ENCODE data around the gene TUG1. TPM values are rescaled to one million over a fixed set of nuclear protein-coding genes. Genes with fewer than 3 reads are reported as not detected.
A peak's percentile ranks its signal among the peaks of the same experiment; 100 is the strongest.

TUG1 gene
- polyA plus RNA-seq (2012; rRNA removed): 46.8 and 63.2 TPM in 2 replicates
- 48.4 and 52.5 TPM in 2 replicates for polyA plus RNA-seq (2012; cell fraction: cytosol; rRNA removed)
- polyA plus RNA-seq (2012; cell fraction: nucleus; rRNA removed): 125 and 190 TPM in 2 replicates

GRCh38 chr22:30968924-30969531 lies at the start of gene TUG1:
TSS of gene TUG1 (plus strand) at chr22:30969265.
- Histone ChIP-seq H3K79me2 (ENCODE audit: insufficient read depth) (peaks cover 82% of the 10 kb centered on the region), H3K4me3 (ENCODE audit: low read depth in 2 of 2, low read length in 1 of 2) (peak within 1 kb of the TSS; percentile 74 to 84), H3K27ac (ENCODE audit: low read depth in 2 of 2, low read length in 1 of 2) (peak within 1 kb of the TSS; percentile 82 to 94), H2AFZ (ENCODE audit: low read depth) (peak within 1 kb of the TSS; percentile 54; the same call in 1 of the 2 replicates), H3K9ac (peak within 1 kb of the TSS; percentile 93), H3K27me3 (ENCODE audit: insufficient read depth) (no peaks in the 10 kb centered on the region), H3K36me3 (replicated peaks in 1 of 2; ENCODE audit: control insufficient read depth in 1 of 2, insufficient read depth in 2 of 2, low read length in 1 of 2) (peaks cover 37 to 66% of the 10 kb centered on the region in 2 experiments), H4K20me1 (ENCODE audit: insufficient read depth) (no peaks in the 10 kb centered on the region; the same call in 1 of the 2 replicates), H3K9me2 (no peaks in the 10 kb centered on the region), H3K4me1 (ENCODE audit: control insufficient read depth in 1 of 2, insufficient read depth in 2 of 2, low read depth in 1 of 2, low read length in 1 of 2) (peaks cover 0 to 8% of the 10 kb centered on the region in 2 experiments; a peak in 2 of 4 replicates), H3K9me3 (no peaks in the 10 kb centered on the region), H3K4me2 (peak within 1 kb of the TSS; percentile 80), H3F3A (replicated peaks; ENCODE audit: insufficient read depth) (peaks cover 5% of the 10 kb centered on the region)
- CTCF ChIA-PET: interaction anchor here (1.1 to 2.6 kb wide), 5 partner anchors 23 to 138 kb away, joined by 3 to 14 read pairs (median 5); partner anchors contain the start of gene SELENOM
- peak; percentile 99 for DNase-seq
- POLR2A ChIA-PET: interaction anchor here (0.8 to 2.2 kb wide), 7 partner anchors 8 to 116 kb away, joined by 3 to 18 read pairs (median 5); partner anchors contain the start of gene SMTN
- WGBS (ENCODE audit: low lambda C conversion rate): 1% methylated on average over 20 of the region's 67 CpGs
- TF ChIP-seq SIN3A (IDR thresholded peaks at IDR 0.05; ENCODE audit: borderline replicate concordance, low read depth, low read length) (no peak; the same call in 1 of the 2 replicates), EP300 (IDR thresholded peaks at IDR 0.05; ENCODE audit: borderline replicate concordance in 1 of 2, low read depth in 1 of 2, low read length in 1 of 2) (no peak; a peak in 1 of 4 replicates), MXI1 (IDR thresholded peaks at IDR 0.05; ENCODE audit: low read depth, low read length) (no peak), TCF12 (IDR thresholded peaks at IDR 0.05) (no peak), ELF1 (IDR thresholded peaks at IDR 0.05) (peak; percentile 95), FOXJ3 (CRISPR knock-in tag; IDR thresholded peaks at IDR 0.05) (peak; percentile 38; the same call in 1 of the 2 replicates), TAF1 (IDR thresholded peaks at IDR 0.05; ENCODE audit: borderline replicate concordance, low read depth, low read length) (peak; percentile 30; the same call in 1 of the 2 replicates), FOSL2 (IDR thresholded peaks at IDR 0.05; ENCODE audit: borderline replicate concordance, low read depth) (no peak), NRF1 (IDR thresholded peaks at IDR 0.05; ENCODE audit: low read depth, low read length) (no peak), RXRA (IDR thresholded peaks at IDR 0.05; ENCODE audit: borderline replicate concordance, low read depth) (no peak), RCOR1 (IDR thresholded peaks at IDR 0.05; ENCODE audit: low read length) (0 out of 2 replicates have a peak, but pooled peaks have one; percentile 42), USF2 (IDR thresholded peaks at IDR 0.05; ENCODE audit: borderline replicate concordance, low read depth, low read length) (peak; percentile 97), POLR2AphosphoS5 (IDR thresholded peaks at IDR 0.05; ENCODE audit: low read depth, low read length) (peak; percentile 42; the same call in 1 of the 2 replicates), RFX5 (IDR thresholded peaks at IDR 0.05; ENCODE audit: low read length) (no peak), CTCF (IDR thresholded peaks at IDR 0.05) (no peak), MEF2A (IDR thresholded peaks at IDR 0.05; ENCODE audit: borderline replicate concordance, low read depth) (no peak; the same call in 1 of the 2 replicates), GABPA (IDR thresholded peaks at IDR 0.05; ENCODE audit: low read depth) (peak; percentile 85), TEAD4 (IDR thresholded peaks at IDR 0.05; ENCODE audit: borderline replicate concordance, insufficient read depth) (no peak), EZH2phosphoT487 (IDR thresholded peaks at IDR 0.05; ENCODE audit: borderline replicate concordance, low read depth) (no peak), PBX3 (IDR thresholded peaks at IDR 0.05) (no peak)
- TF ChIP-seq, protein P1, sequence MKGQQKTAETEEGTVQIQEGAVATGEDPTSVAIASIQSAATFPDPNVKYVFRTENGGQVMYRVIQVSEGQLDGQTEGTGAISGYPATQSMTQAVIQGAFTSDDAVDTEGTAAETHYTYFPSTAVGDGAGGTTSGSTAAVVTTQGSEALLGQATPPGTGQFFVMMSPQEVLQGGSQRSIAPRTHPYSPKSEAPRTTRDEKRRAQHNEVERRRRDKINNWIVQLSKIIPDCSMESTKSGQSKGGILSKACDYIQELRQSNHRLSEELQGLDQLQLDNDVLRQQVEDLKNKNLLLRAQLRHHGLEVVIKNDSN (IDR thresholded peaks at IDR 0.05; ENCODE audit: borderline replicate concordance, low read depth): peak; percentile 99
- TF ChIP-seq, protein P2, sequence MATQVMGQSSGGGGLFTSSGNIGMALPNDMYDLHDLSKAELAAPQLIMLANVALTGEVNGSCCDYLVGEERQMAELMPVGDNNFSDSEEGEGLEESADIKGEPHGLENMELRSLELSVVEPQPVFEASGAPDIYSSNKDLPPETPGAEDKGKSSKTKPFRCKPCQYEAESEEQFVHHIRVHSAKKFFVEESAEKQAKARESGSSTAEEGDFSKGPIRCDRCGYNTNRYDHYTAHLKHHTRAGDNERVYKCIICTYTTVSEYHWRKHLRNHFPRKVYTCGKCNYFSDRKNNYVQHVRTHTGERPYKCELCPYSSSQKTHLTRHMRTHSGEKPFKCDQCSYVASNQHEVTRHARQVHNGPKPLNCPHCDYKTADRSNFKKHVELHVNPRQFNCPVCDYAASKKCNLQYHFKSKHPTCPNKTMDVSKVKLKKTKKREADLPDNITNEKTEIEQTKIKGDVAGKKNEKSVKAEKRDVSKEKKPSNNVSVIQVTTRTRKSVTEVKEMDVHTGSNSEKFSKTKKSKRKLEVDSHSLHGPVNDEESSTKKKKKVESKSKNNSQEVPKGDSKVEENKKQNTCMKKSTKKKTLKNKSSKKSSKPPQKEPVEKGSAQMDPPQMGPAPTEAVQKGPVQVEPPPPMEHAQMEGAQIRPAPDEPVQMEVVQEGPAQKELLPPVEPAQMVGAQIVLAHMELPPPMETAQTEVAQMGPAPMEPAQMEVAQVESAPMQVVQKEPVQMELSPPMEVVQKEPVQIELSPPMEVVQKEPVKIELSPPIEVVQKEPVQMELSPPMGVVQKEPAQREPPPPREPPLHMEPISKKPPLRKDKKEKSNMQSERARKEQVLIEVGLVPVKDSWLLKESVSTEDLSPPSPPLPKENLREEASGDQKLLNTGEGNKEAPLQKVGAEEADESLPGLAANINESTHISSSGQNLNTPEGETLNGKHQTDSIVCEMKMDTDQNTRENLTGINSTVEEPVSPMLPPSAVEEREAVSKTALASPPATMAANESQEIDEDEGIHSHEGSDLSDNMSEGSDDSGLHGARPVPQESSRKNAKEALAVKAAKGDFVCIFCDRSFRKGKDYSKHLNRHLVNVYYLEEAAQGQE (IDR thresholded peaks at IDR 0.05; ENCODE audit: low read depth, low read length): no peak
